Upper lobe of right lung (tissue), 1 donor: ENCODE results near the gene NINJ1. TPM values are rescaled to one million over a fixed set of nuclear protein-coding genes. Genes with fewer than 3 reads are reported as not detected.

Experiments
- ATAC-seq: fragments of 200-7000 bp; cut with Tn5 transposase; one replicate; pipeline ENCODE4 v1.9.1; 2020; ENCODE audit warnings: mild to moderate bottlenecking, moderate library complexity
- DNase-seq: peaks from one replicate; pipeline ENCODE4 v3.0.0-alpha.2; 2020
- H3K27ac ChIP-seq: fragments of 200-600 bp; one replicate; pipeline ENCODE4 v1.8.0; 2022
- H3K27me3 ChIP-seq: fragments of 200-600 bp; one replicate; pipeline ENCODE4 v1.8.0; 2022; ENCODE audit warnings: mild to moderate bottlenecking
- H3K36me3 ChIP-seq: fragments of 200-600 bp; one replicate; pipeline ENCODE4 v1.8.0; 2022
- H3K4me1 ChIP-seq: fragments of 200-600 bp; one replicate; pipeline ENCODE4 v1.8.0; 2022
- H3K4me3 ChIP-seq: fragments of 200-600 bp; one replicate; pipeline ENCODE4 v1.8.0; 2022; ENCODE audit warnings: mild to moderate bottlenecking
- H3K9me3 ChIP-seq: fragments of 200-600 bp; one replicate; pipeline ENCODE4 v1.8.0; 2022
- intact Hi-C: fragments of 100-400 bp; cut with DNase I; formaldehyde crosslinking; loops from one replicate; pipeline ENCODE4 v1.11.0; 2022
- total RNA-seq: library from RNA; stranded (reverse); fragmentation: NEBNext Ultra II Directional; extraction: Animal tissue kit (Norgen Biotek cat#: 25700); gene quantifications from one replicate; pipeline ENCODE4 v1.2.1, GENCODE V29; 2021
- TF ChIP-seq, protein P1 (sequence below): fragments of 200-600 bp; IDR thresholded peaks from one replicate; pipeline ENCODE4 v1.8.0; 2022; ENCODE audit warnings: antibody characterized with exemption
- donor health status: DM: no; HTN: yes; CAD: no; lungs with severe emphysema.

The NINJ1 gene
- total RNA-seq, 1 donor from 2014 or later = 53.2 TPM

DNA sequence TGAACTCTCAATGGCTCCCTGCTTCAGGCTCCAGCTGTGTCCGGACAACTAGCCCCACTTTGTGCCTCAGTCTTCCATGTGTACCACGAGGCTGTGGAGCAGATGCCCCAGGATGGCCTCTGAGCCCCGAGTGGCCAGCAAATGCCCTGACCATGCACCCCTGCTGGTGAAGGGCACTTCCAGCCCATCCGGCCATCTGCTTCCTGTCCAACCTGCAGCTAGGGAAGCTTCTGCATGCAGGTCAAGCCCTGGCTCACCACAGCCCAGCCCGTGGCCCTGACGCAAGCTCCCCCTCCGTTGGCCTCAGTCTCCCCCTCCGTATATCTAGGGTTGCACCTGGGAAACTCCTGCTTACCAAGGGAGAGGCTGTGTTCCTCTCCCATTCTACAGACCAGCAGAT is 4.8 kb downstream of the NINJ1 start:
- no peak for ATAC-seq
- TF ChIP-seq, protein P1, sequence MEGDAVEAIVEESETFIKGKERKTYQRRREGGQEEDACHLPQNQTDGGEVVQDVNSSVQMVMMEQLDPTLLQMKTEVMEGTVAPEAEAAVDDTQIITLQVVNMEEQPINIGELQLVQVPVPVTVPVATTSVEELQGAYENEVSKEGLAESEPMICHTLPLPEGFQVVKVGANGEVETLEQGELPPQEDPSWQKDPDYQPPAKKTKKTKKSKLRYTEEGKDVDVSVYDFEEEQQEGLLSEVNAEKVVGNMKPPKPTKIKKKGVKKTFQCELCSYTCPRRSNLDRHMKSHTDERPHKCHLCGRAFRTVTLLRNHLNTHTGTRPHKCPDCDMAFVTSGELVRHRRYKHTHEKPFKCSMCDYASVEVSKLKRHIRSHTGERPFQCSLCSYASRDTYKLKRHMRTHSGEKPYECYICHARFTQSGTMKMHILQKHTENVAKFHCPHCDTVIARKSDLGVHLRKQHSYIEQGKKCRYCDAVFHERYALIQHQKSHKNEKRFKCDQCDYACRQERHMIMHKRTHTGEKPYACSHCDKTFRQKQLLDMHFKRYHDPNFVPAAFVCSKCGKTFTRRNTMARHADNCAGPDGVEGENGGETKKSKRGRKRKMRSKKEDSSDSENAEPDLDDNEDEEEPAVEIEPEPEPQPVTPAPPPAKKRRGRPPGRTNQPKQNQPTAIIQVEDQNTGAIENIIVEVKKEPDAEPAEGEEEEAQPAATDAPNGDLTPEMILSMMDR = no peak
- H3K4me1 ChIP-seq = peaks cover 71% of the 10 kb centered on the region
- intact Hi-C loops = no loop called here
- H3K27me3 ChIP-seq = no peaks in the 10 kb centered on the region
- H3K27ac ChIP-seq = peak overlapping the region; percentile 17
- no peak overlapping the region for H3K4me3 ChIP-seq
- no peak for DNase-seq
- no peaks in the 10 kb centered on the region for H3K9me3 ChIP-seq
- peaks cover 14% of the 10 kb centered on the region for H3K36me3 ChIP-seq

DNA sequence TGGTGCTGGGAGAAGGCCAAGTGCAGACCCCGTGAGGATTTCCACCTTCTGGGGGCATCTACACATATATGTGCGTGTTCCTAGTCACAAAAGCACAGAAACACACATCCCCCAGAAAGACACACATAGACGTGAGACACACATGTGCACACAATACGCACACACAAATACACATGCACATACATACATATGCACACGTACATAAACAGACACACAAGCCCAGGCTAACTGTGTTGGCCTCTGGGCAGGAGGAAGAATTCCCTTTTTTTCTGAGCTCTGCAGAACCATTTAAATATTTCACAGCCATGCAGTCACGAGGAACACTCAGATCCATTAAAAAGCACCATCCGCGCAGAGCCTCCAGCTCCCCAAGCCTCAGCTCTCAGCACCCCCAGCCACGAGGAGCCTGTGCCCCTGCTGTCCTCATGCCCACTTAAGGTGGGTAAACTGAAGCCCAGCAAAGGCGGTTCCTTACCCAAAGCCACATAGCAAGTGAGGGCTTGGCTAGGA is 5.3 kb downstream of the NINJ1 start:
- DNase-seq = no peak
- intact Hi-C loops = no loop called here
- Histone ChIP-seq H3K4me1 (peaks cover 71% of the 10 kb centered on the region), H3K4me3 (no peak overlapping the region), H3K36me3 (peaks cover 19% of the 10 kb centered on the region), H3K9me3 (no peaks in the 10 kb centered on the region), H3K27ac (peak overlapping the region; percentile 17), H3K27me3 (no peaks in the 10 kb centered on the region)
- ATAC-seq = no peak
- TF ChIP-seq, protein P1 = no peak

DNA sequence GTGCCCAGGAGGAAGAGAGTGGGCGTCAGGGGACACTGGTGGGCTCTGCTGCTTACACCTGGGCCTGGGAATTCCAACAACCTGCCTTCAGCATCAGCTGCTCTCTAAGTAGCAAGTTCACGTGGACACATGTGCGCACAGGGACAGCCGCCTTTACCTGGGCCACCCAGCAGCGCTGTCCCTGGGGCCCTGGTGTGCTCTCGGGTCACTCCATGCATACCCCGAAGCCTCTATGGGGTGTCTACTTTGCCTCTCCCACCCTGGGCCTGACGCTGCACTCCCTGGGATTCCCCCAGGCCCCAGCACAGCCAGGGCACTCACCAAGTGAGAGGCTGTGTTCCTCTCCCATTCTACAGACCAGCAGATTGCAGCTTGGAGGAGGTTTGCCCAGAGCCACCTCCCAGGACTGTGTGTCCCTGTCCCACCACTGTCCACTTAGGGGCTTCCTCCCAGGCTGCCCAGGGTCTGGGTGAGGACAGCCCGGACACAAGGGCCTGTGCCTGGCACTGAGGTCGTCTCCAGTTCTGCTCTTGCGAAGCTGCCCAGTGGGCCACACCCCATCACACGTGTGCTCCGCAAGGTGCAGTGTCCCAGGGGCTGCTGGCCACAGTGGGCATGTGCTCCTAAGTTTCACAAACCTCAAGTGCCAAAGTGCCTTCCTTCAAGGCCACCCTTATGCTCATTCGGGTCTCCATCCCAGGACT is 5.9 kb downstream of the NINJ1 start:
- H3K27ac ChIP-seq = peak overlapping the region; percentile 60
- H3K27me3 ChIP-seq = no peaks in the 10 kb centered on the region
- ATAC-seq (no peak), DNase-seq (peak; percentile 35)
- intact Hi-C loops = no loop called here
- H3K4me3 ChIP-seq = no peak overlapping the region
- H3K4me1 ChIP-seq = peaks cover 68% of the 10 kb centered on the region
- TF ChIP-seq, protein P1 = no peak
- H3K36me3 ChIP-seq = peaks cover 23% of the 10 kb centered on the region
- no peaks in the 10 kb centered on the region for H3K9me3 ChIP-seq

DNA sequence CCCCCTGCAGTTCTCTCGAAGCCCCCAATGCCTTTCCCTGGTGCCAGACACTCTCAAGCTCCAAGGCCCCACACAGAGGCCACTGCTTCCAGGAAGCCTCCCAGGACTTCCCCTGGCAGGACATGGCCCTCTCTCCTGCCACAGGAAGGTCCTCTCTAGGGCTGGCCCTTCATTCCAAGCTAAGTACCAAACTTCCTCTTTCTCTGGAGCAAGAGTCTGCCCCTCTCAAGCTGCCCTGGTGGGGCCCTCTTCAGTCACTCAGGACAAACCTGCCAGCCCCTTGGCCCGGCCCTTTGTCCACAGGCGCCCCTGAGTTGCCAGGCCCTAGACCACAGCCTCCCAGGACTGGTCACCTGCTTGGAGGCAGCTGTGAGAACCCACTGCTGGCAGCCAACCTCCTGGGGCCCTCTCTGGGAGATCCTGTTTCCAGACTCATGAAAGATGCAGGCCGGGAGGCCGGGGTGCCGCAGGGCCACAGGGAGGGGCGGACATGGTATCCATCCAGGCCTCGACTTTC is 6.6 kb downstream of the NINJ1 start:
- Histone ChIP-seq H3K27ac (peak overlapping the region; percentile 60), H3K4me1 (peaks cover 61% of the 10 kb centered on the region), H3K9me3 (no peaks in the 10 kb centered on the region), H3K27me3 (no peaks in the 10 kb centered on the region), H3K4me3 (no peak overlapping the region), H3K36me3 (peaks cover 28% of the 10 kb centered on the region)
- intact Hi-C loops = no loop called here
- ATAC-seq = peak; percentile 65
- TF ChIP-seq, protein P1 = no peak
- DNase-seq = peak; percentile 83

DNA sequence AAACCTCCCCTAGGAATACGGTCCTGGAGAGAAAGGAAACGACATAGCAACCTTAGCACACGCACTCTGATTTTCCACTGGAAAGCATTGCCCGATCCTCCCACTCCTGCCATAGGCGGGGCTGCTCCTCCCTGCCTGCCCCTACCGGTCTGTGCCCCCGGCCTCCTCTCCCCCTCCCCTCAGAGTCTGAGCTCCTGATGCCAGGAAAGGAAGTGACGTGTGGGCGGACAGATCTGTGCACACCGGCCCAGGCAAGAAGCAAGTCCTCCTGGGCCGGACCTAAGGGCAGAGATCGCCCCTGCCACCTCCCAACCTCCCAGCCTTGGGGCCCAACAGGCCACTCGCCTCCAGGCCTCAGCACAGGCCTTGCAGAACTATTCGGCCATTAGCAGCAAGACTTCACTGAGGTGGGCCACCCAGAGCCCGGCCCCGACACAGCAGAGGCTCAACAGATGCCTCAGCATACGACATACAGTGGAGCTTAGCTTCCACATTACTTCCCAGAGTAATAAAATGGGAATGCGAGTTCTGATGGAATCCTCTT is 7.2 kb downstream of the NINJ1 start:
- peak overlapping the region; percentile 60 for H3K27ac ChIP-seq
- H3K9me3 ChIP-seq = no peaks in the 10 kb centered on the region
- H3K36me3 ChIP-seq = peaks cover 28% of the 10 kb centered on the region
- peak; percentile 72 for DNase-seq
- no peak overlapping the region for H3K4me3 ChIP-seq
- ATAC-seq = peak; percentile 52
- H3K27me3 ChIP-seq = no peaks in the 10 kb centered on the region
- TF ChIP-seq, protein P1 = no peak
- intact Hi-C loops = no loop called here
- H3K4me1 ChIP-seq = peaks cover 55% of the 10 kb centered on the region
